G401 (cell line): ENCODE measurements around the gene MKLN1. TPM values are rescaled to one million over a fixed set of nuclear protein-coding genes. Genes with fewer than 3 reads are reported as not detected.
"Not testable (repeated sequence)": the region's sequence is repeated elsewhere in the genome, so short reads cannot be mapped to it uniquely, and the experiment has no call there.

Source experiments
- DNase-seq: peaks from one replicate; pipeline ENCODE4 v3.0.0-alpha.2; 2015; ENCODE audit warnings: low spot score
- in situ Hi-C: cut with HindIII; loops from 2 replicates; pipeline ENCODE4 v1.10.0; 2016; ENCODE audit warnings: low sequenced_read_pairs, mixed read lengths
- total RNA-seq: library from RNA; depleted of rRNA; stranded (reverse); fragments of >200 nt; shearing (Covaris generic); gene quantifications from 2 replicates; pipeline ENCODE4 v1.2.3, GENCODE V29; 2014

The MKLN1 gene
- total RNA-seq, 1 experiment from 2014 or later, result 37.5 TPM

GRCh38 chr7:131505636-131506557, 178.2 kb downstream of the MKLN1 start:
- in situ Hi-C loops, result no loop called here
- no peak for DNase-seq

GRCh38 chr7:131506597-131506996, 178.9 kb downstream of the MKLN1 start:
- in situ Hi-C loops, result no loop called here

DNA sequence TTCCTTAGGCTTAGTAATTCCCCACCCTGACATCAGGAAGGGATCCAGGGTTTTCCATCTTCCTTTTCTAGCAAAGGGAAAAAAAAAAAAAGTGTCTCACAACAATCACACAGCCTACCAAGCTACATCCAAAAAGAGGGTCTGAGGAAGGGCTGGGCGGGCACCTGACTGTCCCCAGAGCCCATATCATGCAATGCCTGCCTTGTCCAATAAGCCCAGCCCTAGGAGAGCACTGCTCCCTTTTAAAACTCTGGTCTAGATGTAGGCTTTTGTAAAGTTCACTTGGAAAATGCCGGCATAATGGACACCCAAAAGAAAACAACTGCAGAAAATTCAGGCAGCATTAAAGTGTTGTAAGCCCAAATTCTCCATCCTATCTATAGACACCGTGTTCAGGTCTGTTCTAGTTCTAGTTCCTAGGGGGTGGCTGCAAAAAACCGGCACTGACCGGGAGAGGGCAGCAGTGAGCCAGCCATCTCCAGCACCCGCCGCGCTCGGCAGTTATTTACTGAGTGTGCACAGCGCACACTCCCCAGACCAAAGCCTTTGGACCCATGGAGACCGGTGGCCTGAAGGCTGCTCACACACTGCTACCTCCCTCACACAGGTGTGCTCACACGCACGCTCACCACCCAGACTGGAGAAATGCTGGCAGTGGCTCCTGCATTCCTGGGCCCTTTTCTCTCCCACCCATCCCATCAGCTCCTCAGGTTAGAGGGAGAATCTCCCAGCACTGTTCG, 180.1 kb downstream of the MKLN1 start:
- in situ Hi-C loops, result no loop called here
- peak; percentile 85 for DNase-seq

More at GRCh38 chr7:131506597-131506996, 178.9 kb downstream of the MKLN1 start:
- DNase-seq, result peak; percentile 78

GRCh38 chr7:131508754-131509486, 181.2 kb downstream of the MKLN1 start:
- in situ Hi-C loops, result no loop called here
- peak; percentile 39 for DNase-seq

- no peak for DNase-seq
- in situ Hi-C loops, result no loop called here
Observed at GRCh38 chr7:131509781-131510180, 182.1 kb downstream of the MKLN1 start.

- DNase-seq, result no peak
- in situ Hi-C loops, result no loop called here
Observed at GRCh38 chr7:131511071-131511470, 183.4 kb downstream of the MKLN1 start.

- DNase-seq, result no peak
Observed at GRCh38 chr7:131511774-131512535, 184.3 kb downstream of the MKLN1 start.

DNA sequence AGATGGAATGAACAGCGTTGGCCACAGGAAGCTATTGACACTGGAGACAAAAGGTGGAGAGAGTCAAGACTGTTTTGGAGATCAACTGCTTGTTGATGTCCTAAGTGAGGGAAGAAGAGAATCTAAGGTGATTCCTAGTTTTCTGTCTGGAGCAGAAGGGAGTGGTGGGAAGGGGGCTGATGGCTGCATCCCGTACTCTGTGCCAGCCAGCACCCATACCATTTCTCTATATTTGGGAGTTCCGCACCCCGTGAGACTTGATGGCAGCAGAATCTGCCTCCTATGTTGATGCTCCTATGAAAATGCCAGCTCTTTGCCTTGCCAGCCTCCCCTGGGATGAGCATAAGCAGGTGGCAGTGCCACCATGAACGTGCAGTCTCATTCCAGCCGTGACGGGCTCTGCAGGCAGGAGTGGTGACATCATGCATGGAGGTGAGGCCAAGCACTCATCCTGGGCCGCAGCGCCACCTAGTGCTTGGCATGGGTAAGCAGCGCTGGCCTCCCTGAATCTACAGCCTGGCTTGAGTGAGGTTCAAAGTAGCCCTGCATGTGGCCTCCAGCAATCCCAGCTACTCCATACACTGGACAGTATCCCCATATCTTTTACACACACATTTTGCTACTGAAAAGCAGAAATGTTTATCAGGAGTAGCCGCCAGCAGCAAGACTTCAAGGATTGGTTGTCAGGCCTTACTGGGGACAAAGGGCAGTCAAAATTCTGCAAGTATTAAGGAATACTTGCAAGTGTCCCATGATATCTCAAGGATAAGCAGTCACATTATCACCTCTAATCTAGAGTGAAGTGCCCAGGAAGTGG, 185.8 kb downstream of the MKLN1 start:
- in situ Hi-C loops, result no loop called here

More at GRCh38 chr7:131511774-131512535, 184.3 kb downstream of the MKLN1 start:
- in situ Hi-C loops, result no loop called here

DNA sequence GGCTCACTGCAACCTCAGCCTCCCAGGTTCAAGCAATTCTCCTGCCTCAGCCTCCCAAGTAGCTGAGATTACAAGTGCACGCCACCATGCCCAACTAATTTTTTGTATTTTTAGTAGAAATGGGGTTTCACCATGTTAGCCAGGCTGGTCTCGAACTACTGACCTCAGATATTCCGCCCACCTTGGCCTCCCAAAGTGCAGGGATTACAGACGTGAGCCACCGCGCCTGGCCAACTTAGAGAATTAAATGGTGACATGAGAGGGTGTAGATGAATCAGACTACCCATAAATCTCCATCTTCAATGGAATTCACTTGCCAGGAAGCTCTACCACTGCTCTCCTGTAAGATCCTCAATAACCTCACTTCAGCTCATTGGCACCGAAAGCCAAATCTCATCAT, 187.8 kb downstream of the MKLN1 start:
- DNase-seq, in situ Hi-C loops: not testable (repeated sequence)

More for the DNA sequence above, 185.8 kb downstream of the MKLN1 start:
- DNase-seq, result peak; percentile 81

DNA sequence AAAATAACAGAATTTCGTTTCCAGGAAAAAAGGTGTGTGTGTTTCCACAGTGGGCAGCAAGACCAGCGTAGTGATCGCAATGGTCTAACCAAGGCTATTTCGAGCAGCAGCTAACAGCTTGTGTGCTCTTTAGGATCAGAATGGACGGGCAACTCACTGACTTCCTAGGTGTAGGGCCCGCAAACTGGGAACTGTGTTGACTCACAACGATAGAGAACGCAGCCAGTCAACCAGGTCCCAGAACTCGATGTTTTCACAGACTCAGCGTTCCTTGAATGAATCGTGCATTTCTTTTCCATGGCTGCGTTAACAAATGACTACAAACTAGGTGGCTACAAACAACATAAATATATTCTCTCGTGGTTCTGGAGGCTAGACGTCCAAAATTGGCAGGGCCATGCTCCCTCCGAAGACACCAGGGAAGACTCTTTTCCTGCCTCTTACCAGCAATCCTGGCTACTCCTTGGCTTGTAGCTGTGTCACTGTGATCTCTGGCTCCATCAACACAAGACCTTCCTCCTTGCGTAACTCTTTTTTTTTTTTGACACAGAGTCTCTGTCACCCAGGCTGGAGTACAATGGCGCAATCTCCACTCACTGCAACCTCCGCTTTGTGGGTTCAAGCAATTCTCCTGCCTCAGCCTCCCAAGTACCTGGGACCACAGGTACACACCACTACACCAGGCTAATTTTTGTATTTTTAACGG, 189.7 kb downstream of the MKLN1 start:
- no peak for DNase-seq
- in situ Hi-C loops, result no loop called here

DNA sequence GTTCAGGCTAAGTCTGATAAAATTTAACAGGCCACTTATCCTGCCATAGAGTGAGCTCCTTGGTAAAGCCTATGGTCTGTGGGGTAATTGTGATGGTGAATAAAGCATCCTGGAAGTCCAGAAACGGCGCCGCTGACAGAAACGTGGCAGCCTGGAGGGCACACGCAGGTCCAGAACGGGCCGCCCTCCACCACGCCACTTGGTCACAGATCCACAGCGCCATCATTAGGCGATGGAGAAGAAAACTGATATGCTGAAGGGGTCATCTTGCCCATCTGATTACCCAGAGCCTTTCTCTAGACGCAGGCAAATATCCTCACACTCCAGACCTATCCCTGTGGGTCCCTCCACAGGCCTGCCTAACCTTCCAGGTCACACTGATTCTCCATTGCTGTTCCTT, 190.9 kb downstream of the MKLN1 start:
- DNase-seq, result no peak
- in situ Hi-C loops, result no loop called here

- no peak for DNase-seq
- in situ Hi-C loops, result no loop called here
Observed at GRCh38 chr7:131521651-131522163, 194.0 kb downstream of the MKLN1 start.

- no peak for DNase-seq
- in situ Hi-C loops, result no loop called here
Observed at GRCh38 chr7:131522325-131522930, 194.8 kb downstream of the MKLN1 start.

- DNase-seq, result no peak
- in situ Hi-C loops, result no loop called here
Observed at GRCh38 chr7:131524115-131524514, 196.4 kb downstream of the MKLN1 start.

DNA sequence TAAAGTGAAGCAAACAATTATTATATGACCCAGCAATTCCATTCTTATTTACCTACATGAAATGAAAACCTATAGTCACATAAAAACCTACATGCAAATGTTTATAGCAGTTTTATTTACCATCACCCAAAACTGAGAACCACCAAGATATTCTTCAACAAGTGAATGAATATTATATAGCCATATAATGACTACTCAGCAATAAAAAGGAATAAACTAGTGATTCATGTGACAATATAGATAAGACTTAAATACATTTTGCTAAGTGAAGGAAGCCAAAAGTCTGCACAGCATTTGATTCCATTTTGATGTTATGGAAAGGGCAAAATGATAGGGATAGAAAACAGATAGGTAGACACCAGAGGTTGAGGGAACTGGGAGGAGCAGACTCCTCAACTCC, 197.0 kb downstream of the MKLN1 start:
- DNase-seq, result no peak
- in situ Hi-C loops, result no loop called here

- in situ Hi-C loops, result no loop called here
- no peak for DNase-seq
Observed at GRCh38 chr7:131525820-131526219, 198.1 kb downstream of the MKLN1 start.

- no peak for DNase-seq
- in situ Hi-C loops, result no loop called here
Observed at GRCh38 chr7:131527456-131527855, 199.8 kb downstream of the MKLN1 start.
